ENCODE measurements around the gene USO1.
"Not testable (repeated sequence)": the region's sequence is repeated elsewhere in the genome, so short reads cannot be mapped to it uniquely, and the experiment has no call there.

Gene USO1

DNA sequence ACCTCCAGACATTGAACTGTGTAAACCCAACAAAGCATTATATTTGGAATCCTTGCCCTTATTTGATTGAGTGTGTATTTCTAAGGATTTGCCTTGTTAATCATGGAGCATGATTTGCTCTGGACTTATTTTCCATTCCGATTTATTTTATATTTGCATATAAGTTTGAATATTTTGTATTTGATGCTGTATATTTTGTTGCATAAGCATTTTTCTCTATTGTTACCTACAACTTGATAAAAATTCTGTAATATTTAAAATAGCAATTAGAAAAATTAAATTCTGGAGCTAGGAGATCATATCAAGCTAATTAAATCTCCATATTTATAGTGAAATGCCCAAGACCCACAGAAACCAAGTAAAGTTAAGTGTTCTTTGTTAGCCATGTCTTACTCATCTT lies 47.2 kb downstream of the USO1 start:
- DNase-seq, result no peak

DNA sequence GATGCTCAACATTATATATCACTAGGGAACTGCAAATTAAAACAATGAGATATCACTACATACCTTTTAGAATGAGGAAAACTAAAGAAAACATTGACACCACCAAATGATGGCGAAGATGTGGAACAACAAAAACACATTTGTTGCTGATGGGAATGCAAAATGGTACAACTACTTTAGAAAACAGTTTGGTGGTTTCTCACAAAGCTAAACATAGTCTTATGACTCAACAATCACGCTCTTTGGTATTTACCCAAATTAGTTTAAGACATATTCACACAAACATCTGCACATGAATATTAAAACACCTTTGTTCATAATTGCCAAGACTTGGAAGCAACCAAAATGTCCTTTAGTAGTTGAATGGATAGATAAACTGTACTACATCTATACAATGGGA lies 53.2 kb downstream of the USO1 start:
- no peak for DNase-seq

GRCh38 chr4:75779105-75779757 lies 54.9 kb downstream of the USO1 start:
- DNase-seq, result no peak

GRCh38 chr4:75781305-75781704 lies 56.9 kb downstream of the USO1 start:
- DNase-seq, result no peak

- DNase-seq, result no peak
Measured at GRCh38 chr4:75786526-75786925, 62.1 kb downstream of the USO1 start.

GRCh38 chr4:75786938-75787337 lies 62.6 kb downstream of the USO1 start:
- DNase-seq, result no peak

- DNase-seq, result no peak
Measured at GRCh38 chr4:75790024-75790423, 65.6 kb downstream of the USO1 start.

DNA sequence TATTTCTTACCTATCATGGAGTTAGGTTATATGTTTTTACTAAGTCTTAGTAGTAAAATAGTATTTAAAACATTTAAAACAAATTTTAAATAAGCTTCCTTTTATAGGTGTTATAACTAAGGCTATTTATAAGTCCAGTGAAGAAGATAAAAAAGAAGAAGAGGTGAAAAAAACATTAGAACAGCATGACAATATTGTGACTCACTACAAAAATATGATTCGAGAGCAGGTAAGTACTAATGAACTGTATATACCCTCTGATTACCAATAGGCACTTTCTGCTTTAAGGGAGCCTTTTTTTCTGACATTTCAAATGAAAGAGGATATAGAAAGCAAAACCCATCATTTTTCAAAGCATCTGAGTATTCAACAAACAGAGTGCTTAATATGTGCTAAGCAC lies 76.6 kb downstream of the USO1 start:
- DNase-seq, result no peak

- DNase-seq, result not testable (repeated sequence)
Measured at GRCh38 chr4:75806035-75806434, 81.7 kb downstream of the USO1 start.

GRCh38 chr4:75817901-75818300 lies 93.5 kb downstream of the USO1 start:
- no peak for DNase-seq

GRCh38 chr4:75819121-75819520 lies 94.7 kb downstream of the USO1 start:
- DNase-seq, result no peak

- DNase-seq, result no peak
Measured at GRCh38 chr4:75820197-75820596, 95.8 kb downstream of the USO1 start.

GRCh38 chr4:75820676-75821075 lies 96.3 kb downstream of the USO1 start:
- DNase-seq, result no peak

- no peak for DNase-seq
Measured at GRCh38 chr4:75821216-75821615, 96.8 kb downstream of the USO1 start.

DNA sequence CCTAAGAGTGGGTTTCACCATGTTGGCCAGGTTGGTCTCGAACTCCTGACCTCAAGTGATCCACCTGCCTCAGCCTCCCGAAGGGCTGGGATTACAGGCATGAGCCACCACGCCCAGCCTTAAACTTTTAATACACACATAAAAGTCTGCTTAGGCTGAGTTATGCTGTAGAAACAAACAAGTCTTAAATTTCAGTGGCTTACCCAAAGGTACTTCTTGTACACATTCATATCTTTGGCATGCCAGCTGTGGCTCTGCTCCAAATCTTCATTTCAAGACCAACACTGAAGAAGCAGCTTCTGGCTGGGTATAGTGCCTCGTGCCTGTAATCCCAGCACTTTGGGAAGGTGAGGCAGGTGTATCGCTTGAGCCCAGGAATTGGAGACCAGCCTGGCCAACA lies 97.6 kb downstream of the USO1 start:
- DNase-seq, result no peak

DNA sequence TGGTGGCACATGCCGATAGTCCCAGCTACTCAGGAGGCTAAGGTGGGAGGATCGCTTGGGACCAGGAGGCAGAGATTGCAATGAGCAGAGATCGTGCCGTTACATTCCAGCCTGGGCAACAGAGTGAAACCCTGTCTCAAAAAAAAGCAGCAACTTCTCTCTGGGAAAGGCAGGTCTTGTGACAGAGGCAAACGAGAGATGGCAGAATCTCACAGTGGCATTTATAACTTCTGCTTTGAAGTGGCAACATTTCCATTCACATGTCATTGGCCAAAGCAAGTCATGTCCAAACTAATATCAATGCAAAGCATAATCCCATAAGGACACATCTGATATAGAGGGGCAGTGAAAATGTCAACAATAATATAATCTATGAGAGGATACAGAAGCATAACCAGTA lies 98.0 kb downstream of the USO1 start:
- DNase-seq, result no peak

GRCh38 chr4:75823812-75824211 lies 99.4 kb downstream of the USO1 start:
- DNase-seq, result no peak

DNA sequence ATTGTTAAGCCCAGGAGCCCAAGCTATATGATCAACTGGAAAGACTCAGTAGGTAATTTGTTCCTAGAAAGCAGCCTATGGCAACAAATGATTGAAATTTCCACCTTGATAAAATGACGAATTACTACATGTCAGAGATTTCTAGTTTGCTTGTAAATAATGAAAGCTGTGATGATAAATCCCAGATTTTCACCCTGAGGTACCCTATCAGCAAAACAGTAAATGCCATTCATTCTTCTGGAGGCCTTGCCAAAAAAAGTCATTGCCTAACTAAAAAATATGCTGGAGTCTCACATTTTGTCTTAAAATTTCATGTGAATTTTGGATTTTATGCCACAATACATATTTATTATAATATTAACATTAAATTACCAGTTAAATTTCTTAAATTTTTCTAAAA lies 106.5 kb downstream of the USO1 start:
- DNase-seq, result no peak

GRCh38 chr4:75831856-75832405 lies 107.6 kb downstream of the USO1 start:
- no peak for DNase-seq

DNA sequence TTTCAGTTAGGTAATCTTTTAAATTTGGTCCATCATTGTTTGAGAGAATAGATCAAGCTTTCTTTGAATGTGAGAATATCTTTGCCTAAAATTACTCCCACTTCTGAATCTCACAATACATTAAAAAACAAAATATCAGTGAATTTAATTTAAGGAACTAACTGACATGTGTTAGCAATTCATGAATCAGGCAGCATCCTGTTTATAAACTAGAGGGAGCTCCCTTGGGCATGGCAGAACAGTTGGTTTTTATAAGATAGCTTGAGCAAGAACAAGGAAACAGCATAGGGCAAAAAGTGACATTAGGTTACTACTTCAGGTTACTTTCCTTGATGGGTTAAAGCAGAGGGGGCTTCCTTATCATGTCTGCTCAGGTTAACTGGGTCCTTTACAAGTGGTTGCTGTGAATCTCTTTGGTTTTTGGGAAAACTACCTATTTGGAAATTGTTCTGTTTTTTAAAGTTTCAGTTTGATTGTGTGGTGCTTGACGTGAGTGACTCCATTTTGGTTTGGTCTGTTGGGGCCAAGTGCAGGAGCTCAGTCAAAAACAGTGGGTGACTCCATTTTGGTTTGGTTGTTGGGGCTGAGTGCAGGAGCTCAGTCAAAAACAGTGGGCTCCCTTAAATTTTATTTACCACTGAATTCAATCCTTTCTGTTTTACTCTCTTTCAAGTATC lies 109.9 kb downstream of the USO1 start:
- no peak for DNase-seq

GRCh38 chr4:75834772-75835154 lies 110.4 kb downstream of the USO1 start:
- DNase-seq, result no peak

DNA sequence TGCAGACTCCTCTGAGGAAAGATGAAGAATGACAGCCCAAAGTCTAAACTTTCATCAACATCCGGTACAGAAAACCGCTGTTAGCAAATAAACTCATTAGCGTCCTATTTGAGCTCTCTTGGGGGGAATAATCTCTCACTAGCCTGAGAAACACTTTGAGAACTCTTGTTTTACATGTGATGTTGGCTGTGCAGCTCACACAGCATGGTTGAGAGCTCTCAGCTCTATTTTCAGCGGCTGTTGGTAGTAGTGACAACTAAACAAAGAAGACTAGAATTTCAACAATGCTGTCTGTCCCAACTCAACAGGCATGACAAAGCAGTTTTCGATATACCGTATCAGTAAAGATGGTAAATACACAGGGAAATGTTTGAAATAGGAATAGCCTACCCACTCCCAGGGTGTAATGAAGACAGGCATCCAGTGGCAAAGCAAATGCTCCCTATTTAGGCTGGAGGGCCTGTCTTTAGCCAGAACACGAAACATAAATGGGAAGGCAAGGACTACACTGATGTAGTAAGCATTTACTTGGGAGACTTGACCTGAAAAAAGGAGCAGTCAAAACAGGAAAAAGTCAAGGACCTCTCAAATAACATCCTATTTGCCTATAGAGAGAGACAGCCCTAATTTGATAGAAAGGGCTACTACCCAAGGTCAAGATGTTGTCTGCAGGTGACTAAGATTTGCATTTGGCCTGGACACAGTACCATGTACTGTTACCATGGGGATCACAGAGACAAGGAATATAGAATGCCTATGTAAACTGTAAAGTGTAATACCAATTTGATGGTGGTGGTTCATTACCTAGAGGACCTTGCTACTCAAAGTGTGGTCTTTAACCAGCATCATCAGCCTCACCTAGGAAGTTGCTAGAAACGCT lies 117.5 kb downstream of the USO1 start:
- no peak for DNase-seq

DNA sequence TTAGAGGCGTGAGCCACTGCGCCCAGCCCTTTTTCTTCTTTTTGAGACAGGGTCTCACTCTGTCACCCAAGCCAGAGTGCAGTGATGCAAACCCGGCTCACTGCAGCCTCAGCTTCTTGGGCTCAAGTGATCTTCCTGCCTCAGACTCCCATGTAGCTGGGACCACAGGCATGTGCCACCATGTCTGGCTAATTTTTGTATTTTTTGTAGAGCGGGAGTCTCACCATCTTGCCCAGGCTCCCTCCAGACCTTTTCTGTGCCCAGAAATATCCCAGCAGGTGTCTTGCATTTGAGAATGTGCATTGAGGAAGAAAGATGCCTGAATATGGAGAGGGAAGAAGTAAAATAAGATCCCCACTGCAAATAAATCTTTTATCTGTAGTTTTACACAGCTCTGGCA lies 119.2 kb downstream of the USO1 start:
- DNase-seq, result no peak
